ENCODE data around the gene EIF2D. TPM values are rescaled to one million over a fixed set of nuclear protein-coding genes. Genes with fewer than 3 reads are reported as not detected.

The EIF2D gene
- total and polyA plus RNA-seq, 8 donors = 16.9 to 130 (median 48.8) TPM

DNA sequence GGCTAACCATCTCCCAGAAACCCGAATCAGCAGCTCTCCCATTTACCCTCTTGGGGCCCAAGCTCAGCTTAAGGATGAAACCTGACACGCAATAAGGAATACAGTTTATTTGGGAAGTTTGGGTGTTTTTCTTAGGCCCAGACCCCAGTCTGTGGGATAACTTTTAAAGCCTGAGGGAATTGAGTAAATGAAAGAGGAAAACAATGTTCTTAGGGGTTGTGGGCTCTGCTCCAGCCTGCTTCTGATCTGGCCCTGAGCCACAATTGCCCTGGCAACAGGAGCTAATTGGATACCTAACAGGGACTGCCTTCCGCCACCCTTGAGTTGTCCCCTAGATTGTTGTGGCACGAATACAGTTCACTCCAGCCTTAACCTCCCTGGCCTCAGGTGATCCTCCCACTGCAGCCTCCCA, 43.2 kb upstream of the EIF2D start:
- intact Hi-C loops (cut with DNase I; ENCODE audit: low total_unique reads) = no loop called here
- DNase-seq = peak; percentile 51 to 75
- Histone ChIP-seq H3K9me3 (no peaks in the 10 kb centered on the region), H3K36me3 (no peaks in the 10 kb centered on the region), H3K27ac (peak overlapping the region; percentile 3 to 65 (median 34)), H3K27me3 (no peaks in the 10 kb centered on the region), H3K4me3 (no peak overlapping the region), H3K4me1 (peaks cover 23 to 45% (median 34%) of the 10 kb centered on the region in 4 donors)
- 23 to 62% (median 42%) methylated on average over 4 of the region's 4 CpGs for WGBS, 5 donors
- TF ChIP-seq EP300 (IDR thresholded peaks at IDR 0.05) (no peak), POLR2AphosphoS5 (IDR thresholded peaks at IDR 0.05) (peak in 1 of 3 donors; percentile 18)

DNA sequence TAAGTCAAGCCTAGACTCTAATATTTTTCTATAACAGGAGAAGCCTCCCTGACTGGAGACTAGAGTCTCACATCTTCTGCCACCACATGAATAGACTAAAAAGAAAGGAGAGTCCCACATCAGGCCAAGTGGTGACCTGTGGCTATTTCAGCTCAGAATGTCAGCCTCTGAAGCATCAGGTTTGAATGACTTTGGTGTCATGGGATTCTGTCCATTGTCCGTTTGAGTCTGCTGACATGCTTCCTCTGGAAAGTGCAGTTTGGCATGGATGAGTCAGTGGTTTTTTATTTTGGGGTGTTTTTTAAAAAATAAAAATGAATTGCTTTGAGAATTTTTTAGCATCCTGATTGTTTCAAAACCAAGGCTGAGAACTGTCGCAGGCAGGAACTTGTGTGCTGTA, 42.6 kb upstream of the EIF2D start:
- H3K27ac ChIP-seq = peak overlapping the region; percentile 3 to 65 (median 34)
- 65 to 82% (median 75%) methylated on average over 2 of the region's 2 CpGs for WGBS, 5 donors
- intact Hi-C loops (cut with DNase I; ENCODE audit: low total_unique reads) = no loop called here

DNA sequence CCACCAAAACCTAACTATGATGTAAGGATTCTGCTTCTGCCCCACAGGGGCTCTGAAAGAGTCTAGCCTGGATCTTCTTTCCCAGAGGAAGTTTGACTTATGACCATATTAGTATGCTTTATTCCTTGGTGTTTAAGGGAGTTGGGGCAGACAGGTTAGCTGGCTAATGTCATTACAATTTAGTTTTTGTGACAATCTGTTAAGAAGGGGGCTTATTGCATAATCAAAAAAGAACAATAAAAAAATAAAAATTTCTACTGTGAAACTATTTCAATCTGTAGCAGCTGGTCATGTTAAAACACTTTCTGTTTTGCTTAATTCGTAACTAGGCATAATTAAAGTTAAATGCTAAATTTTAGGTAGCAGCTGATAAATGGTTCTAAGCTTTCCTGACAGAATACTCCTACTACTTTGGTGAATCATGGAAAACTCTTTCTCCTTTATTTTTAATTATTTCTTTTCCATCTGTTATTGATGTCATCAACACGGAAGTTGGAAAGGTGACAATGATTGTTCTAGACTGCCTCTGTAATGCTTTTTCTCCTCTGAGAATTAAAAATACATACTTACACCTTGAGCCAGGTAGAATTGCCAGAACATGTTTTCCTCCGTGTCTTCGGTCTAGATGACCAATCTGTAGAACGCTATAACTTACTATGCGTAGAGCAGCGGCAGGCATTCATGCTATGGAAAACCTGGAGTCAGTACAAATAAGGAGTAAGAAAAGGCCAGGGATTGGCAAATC, 41.6 kb upstream of the EIF2D start:
- Histone ChIP-seq H3K4me3 (no peak overlapping the region), H3K9me3 (no peaks in the 10 kb centered on the region), H3K27ac (peak overlapping the region in 2 of 5 donors; percentile 36 to 65), H3K36me3 (peaks cover 0 to under 1% (median 0%) of the 10 kb centered on the region in 4 donors), H3K27me3 (no peaks in the 10 kb centered on the region), H3K4me1 (peaks cover 12 to 31% (median 23%) of the 10 kb centered on the region in 4 donors)
- intact Hi-C loops (cut with DNase I; ENCODE audit: low total_unique reads) = no loop called here
- DNase-seq = no peak
- TF ChIP-seq POLR2AphosphoS5 (IDR thresholded peaks at IDR 0.05) (no peak), EP300 (IDR thresholded peaks at IDR 0.05) (no peak), POLR2A (IDR thresholded peaks at IDR 0.05) (no peak)
- TF ChIP-seq, protein P1, sequence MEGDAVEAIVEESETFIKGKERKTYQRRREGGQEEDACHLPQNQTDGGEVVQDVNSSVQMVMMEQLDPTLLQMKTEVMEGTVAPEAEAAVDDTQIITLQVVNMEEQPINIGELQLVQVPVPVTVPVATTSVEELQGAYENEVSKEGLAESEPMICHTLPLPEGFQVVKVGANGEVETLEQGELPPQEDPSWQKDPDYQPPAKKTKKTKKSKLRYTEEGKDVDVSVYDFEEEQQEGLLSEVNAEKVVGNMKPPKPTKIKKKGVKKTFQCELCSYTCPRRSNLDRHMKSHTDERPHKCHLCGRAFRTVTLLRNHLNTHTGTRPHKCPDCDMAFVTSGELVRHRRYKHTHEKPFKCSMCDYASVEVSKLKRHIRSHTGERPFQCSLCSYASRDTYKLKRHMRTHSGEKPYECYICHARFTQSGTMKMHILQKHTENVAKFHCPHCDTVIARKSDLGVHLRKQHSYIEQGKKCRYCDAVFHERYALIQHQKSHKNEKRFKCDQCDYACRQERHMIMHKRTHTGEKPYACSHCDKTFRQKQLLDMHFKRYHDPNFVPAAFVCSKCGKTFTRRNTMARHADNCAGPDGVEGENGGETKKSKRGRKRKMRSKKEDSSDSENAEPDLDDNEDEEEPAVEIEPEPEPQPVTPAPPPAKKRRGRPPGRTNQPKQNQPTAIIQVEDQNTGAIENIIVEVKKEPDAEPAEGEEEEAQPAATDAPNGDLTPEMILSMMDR (IDR thresholded peaks at IDR 0.05) = no peak
- WGBS, 5 donors = 69 to 79% (median 79%) methylated on average over 7 of the region's 7 CpGs

More for the DNA sequence above, 42.6 kb upstream of the EIF2D start:
- no peak for DNase-seq
- H3K4me1 ChIP-seq = peaks cover 19 to 40% (median 31%) of the 10 kb centered on the region in 4 donors
- H3K27me3 ChIP-seq = no peaks in the 10 kb centered on the region
- no peak for TF ChIP-seq POLR2AphosphoS5 (IDR thresholded peaks at IDR 0.05)
- TF ChIP-seq, protein P1 (IDR thresholded peaks at IDR 0.05) = no peak
- TF ChIP-seq EP300 (IDR thresholded peaks at IDR 0.05) = no peak
- TF ChIP-seq POLR2A (IDR thresholded peaks at IDR 0.05) = no peak
- H3K4me3 ChIP-seq = no peak overlapping the region
- no peaks in the 10 kb centered on the region for H3K9me3 ChIP-seq
- no peaks in the 10 kb centered on the region for H3K36me3 ChIP-seq

DNA sequence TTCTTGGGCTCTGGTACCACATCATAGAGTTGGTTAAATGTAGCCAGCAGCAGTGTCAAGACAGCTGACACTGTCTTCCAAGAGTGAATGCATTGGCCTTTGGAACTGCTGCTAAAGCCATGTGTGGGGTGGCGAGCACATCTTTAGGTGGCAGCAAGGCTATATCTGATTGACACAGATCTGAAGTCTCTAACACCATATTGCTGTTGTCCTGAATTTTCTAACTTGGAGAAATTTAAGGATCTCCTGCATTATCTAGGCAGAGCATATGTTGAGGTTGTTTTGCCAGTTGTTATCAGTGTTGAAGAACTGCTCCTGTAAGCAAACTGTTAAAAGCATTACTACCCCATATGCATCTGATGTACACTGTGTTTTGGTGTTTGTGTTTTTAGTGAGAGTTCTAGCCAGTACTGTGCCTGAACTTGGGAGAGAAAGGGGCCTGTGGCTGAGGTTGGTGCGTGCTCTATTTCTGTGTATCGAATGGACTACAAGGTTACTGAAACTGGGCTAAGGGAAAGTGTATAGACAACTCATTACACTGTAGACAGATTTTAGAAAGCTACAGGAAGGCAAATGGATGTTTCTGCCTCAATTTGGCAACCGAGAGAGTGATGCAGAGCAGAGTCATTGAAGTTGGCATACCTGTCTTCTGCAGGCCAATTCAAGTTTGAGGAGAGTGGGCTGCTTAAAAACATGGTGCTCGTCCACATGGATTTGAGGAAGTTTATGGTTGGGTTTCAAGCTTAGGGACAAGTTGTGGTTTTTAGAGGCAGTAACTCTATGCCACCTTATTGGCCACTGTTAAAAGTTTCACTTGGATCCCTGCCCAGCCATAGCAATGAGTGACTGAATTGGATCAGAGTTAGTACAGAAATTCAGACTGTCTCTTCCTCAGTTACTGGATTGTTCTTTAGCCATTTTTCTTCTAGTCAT, 40.0 kb upstream of the EIF2D start:
- 84 to 92% (median 90%) methylated on average over 5 of the region's 5 CpGs for WGBS, 5 donors
- no peak for DNase-seq
- Histone ChIP-seq H3K9me3 (no peaks in the 10 kb centered on the region), H3K4me3 (no peak overlapping the region), H3K27ac (no peak overlapping the region), H3K4me1 (peaks cover 5 to 19% (median 11%) of the 10 kb centered on the region in 4 donors), H3K36me3 (peaks cover 11 to 18% (median 14%) of the 10 kb centered on the region in 4 donors), H3K27me3 (no peaks in the 10 kb centered on the region)
- intact Hi-C loops (cut with DNase I; ENCODE audit: low total_unique reads) = no loop called here
- TF ChIP-seq POLR2A (IDR thresholded peaks at IDR 0.05) = no peak
- no peak for TF ChIP-seq POLR2AphosphoS5 (IDR thresholded peaks at IDR 0.05)
- TF ChIP-seq, protein P1 (IDR thresholded peaks at IDR 0.05) = no peak
- no peak for TF ChIP-seq EP300 (IDR thresholded peaks at IDR 0.05)
